CD4-positive, alpha-beta T cell treated with Interleukin-15 for 4 hours (primary cell): Measurements from ENCODE around the gene MAS1.
"Not testable (repeated sequence)": the region's sequence is repeated elsewhere in the genome, so short reads cannot be mapped to it uniquely, and the experiment has no call there.

Source experiments
- DNase-seq: peaks from one replicate; pipeline ENCODE4 v3.0.0-alpha.2; 2020; ENCODE audit warnings: low spot score

MAS1 gene

DNA sequence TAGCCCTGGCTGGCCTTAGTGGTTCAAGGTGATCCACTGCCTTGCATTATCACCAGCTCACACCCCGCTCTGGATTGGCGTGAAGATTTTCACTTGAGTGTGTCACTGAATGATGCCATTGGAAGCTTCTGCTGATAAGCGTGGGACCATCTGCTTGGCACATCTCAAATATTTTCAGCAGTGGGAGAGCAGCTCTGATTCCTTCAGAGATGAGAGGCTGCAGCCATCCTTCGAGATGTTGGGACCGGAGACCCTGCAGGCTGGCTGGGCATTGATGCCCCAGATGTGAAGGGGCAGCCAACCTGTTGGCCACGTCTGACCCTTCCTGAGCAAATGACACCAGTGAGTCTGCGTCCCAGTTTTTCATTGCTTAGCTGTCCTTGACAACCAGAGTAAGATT, at the start of gene MAS1:
Gene MAS1, plus strand, starts transcription at position 197 of the 400 bp plus-strand sequence. CDS start 15,968 bp downstream, outside the sequence.
- no peak for DNase-seq

DNA sequence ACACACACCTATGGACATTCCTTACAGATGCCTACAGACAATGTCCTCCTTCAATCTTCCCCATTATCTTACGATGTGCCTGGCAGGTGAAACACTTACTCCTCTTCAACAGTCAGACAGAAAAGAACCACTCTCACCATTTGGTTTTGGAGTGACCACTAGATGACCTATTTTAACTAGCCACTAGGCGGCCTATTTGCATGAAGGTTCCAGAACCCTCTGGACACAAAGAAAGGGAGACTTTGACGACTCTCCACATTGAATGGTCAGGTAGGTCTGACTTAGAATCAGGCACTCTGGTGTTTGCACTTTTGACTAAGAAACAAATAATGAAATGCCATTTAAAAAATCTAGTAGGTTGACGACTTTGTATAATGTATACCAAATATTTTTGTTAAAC, 48.8 kb upstream of the MAS1 start:
- DNase-seq, result no peak

GRCh38 chr6:159844737-159845645, 45.8 kb upstream of the MAS1 start:
- no peak for DNase-seq

DNA sequence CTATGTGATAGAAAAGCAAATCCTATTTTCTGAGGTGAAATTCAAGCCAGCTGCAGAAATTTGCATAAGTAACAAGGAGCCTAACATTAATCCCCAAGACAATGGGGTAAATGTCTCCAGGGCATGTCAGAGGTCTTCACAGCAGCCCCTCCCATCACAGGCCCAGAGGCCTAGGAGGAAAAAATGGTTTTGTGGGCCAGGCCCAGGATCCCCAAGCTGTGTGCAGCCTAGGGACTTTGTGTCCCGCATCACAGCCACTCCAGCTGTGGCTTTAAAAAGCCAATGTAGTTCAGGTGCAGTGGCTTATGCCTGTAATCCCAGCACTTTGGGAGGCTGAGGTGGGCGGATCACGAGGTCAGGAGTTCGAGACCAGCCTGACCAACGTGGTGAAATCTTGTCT, 42.2 kb upstream of the MAS1 start:
- DNase-seq, result not testable (repeated sequence)

DNA sequence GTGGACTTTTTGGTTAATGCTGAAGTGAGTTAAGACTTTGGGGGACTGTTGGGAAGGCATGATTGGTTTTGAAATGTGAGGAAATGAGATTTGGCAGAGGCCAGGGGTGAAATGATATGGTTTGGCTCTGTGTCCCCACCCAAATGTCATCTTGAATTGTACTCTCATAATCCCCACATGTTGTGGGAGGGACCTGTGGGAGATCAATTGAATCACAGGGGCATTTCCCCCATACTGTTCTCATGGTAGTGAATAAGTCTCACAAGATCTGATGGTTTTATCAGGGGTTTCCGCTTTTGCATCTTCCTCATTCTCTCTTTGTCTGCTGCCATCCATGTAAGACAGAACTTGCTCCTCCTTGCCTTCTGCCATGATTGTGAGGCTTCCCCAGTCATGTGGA, 40.9 kb upstream of the MAS1 start:
- not testable (repeated sequence) for DNase-seq

GRCh38 chr6:159852877-159853276, 37.9 kb upstream of the MAS1 start:
- peak; percentile 19 for DNase-seq

DNA sequence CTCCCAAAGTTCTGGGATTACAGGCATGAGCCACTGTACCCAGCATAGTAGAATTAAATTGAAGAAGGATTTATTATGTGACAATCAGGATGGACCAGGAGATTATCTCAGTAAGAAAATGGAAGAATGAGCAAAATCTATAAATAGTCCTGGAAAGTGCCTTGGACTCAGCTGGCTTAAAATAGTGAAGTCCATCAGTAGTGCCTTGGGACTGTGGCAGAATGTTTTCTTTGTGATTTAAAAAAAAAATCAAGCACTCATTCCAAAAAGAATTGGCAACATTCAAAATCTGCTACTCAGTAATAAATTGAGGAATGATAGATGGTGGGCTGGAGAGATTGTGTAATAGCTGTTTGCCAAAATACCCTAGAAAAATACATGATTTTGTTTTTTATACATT, 37.0 kb upstream of the MAS1 start:
- DNase-seq, result no peak

DNA sequence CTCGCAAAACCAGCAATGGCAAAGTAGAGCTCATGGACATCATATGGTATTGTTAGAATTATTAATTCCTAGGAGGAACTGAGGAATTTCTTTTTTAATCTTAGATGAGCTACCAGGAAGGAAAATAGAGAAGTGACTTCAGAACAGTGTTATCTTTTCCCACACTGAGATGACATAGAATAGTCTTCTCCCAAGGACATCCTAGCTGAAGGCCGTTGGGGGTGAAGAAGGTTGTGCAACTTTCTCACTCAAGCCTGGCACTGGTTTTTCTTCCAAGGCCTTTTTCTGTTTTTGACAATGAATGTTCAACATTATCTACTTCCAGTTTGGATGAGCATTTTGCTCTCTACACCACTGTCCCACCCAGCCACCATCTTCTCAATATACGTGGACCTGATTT, 35.8 kb upstream of the MAS1 start:
- no peak for DNase-seq

GRCh38 chr6:159858259-159858658, 32.5 kb upstream of the MAS1 start:
- no peak for DNase-seq

DNA sequence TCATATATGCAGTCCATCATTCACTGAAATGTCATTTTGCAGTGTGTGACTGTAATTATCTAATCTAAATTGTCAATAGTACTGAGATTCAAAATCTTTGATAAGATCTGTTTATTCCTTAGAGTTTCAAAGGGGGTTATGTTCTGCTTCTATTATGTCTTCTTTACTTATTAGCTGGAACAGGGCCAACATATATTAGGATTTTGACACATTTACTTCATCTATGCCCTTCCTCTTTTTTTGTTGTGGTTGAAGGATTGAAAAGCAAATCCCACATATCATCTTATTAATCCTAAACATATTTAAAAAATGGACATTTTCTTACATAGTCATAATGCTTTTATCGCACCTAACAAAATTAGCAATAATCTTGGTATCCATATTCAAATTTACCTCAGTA, 30.3 kb upstream of the MAS1 start:
- DNase-seq, result no peak

DNA sequence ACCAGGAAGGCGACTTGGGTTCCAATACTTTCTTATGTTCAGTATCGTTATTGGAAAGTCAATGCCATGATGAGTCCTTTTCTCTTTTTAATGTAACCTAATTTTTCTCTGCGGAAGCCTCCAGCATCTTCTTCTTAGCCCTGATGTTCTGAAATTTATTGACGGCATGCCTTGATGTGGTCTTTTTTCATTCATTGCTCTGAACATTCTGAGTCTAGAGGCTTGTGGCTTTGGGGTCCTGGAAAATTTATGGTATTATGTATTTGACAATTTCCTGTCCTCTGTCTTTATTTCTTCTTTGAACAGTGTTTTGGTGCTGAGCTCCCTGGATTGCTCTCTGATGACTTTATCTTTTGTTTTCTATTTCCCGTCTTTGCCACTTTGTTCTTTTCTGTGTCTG, 28.7 kb upstream of the MAS1 start:
- no peak for DNase-seq

- DNase-seq, result peak; percentile 45
Observed at GRCh38 chr6:159863341-159863740, 27.4 kb upstream of the MAS1 start.

GRCh38 chr6:159865226-159865920, 25.4 kb upstream of the MAS1 start:
- DNase-seq, result no peak

DNA sequence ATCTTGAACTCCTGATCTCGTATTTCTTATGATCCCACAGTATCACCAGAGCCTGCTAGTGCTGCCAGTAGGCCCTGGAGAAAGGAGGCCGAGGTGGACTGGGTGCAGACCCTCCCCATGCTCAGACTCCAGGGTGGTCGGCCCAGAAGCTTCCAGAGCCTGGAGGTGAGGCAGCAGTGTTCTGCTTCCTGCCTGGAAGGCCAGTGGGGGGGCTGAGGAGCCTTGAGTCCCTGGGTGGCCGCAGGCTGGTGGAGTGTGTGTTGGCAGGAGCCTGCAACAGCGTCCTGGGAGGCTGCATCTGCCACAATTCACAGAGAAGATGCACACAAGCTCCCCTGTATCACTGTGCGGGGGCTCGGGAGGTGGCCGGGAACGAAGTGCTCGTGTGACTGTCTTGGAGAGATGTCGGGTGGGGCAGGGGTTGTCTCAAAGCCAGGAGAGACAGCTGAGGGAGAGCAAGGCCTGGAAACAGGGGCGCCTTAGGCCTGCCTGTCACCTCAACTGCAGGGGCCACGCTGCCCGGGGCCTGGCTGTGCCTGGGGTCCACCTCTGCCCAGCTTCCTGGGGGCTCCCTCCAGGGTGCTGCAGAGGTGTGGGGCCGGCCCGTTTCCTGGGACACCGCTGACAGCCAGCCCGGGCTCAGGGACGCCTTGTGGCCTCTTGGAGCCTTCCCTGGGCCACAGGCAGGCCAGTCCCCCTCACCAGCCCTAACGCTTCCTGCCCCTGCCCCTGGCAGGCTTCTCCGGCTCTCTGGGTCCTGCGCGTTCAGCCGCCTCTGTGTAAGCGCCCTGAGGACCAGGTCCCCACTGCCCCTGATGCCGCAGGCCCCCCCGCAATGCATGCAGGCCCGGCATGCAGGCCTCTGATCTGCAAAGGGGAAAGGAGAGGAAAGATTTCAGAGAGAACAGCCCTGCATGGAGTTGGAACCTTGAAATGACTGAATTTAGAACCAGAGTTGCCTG, 24.2 kb upstream of the MAS1 start:
- DNase-seq, result no peak

DNA sequence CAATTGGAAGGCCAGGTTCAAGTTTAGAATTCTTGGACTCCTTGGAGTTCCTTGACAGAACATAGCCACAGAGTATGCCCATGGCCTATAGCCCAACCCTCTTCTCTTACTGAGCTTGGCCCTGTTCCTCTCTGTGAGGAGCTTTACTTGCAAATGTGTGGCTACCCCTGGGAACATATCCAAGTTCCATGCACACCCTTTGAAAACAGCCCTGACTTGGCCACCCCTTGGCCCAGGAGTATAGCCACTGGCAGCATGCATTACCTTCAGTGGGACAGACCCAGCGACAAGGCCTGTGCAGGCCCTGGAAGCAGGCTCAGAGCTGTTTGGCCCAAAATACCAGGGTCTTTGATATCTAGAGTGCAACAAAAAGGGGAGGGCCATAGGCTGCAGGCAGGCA, 19.5 kb upstream of the MAS1 start:
- no peak for DNase-seq

DNA sequence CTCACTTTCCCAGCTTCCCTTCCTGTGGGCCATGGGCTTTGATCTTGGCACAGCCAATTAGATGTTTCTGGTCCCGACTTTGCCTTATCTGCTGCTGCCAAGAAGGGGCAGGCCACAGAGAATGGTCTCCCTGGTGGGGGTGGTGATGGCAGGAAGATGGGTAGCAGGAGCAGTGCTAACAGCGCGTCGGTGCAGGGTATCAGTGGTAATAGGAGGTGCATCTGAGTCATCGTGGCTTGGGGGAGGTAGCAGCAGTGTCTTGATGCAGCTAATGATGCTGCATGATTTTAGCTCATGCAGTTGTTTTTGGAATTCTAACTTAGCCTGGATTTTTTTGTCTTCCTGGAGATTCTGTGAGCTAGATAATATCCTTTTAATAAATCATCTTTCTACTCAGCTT, 18.9 kb upstream of the MAS1 start:
- no peak for DNase-seq

DNA sequence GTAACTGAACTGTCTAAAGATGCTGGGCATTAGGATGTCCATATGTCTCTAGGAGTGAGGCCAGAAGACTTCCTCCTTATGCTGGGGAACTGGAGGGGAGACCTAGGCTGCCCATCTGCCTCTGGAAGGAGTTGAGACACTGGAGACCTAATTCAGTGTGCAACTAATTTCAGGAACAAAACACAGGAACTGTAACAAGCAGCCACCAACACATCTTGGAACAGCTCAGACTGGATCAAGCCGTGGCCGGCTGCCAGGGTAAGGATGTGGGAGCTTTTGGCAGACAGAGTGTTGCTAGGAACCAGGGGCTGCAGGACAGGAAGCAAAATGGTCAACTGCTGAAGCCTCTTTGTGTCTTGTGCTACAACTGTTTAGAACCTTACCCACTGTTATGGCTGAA, 16.4 kb upstream of the MAS1 start:
- DNase-seq, result no peak

- no peak for DNase-seq
Observed at GRCh38 chr6:159875194-159875593, 15.6 kb upstream of the MAS1 start.

GRCh38 chr6:159876242-159876641, 14.5 kb upstream of the MAS1 start:
- DNase-seq, result no peak

DNA sequence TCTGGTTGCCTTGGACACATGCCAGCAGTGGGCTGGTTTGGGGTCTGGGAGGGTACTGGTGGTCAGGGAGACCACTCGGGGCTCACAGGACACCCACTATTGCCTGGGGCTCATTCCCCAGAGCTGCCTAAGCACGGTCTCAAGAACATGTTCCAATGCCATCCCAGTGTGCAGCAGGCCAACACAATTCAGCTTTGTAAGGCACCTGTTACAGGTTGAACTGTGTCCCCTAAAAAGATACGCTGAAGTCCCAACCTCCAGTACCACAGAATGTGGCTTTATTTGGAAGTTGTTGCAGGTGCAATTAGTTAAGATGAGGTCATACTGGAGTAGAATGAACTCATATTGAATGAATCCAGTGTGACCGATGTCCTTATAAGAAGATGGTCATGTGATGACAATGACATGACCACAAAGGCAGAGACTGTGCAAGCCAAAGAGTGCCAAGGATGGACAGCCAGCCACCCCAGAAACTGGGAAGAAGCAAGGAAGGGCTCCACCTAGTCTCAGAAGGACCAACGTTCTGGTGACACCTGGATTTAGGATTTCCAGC, 13.5 kb upstream of the MAS1 start:
- no peak for DNase-seq

DNA sequence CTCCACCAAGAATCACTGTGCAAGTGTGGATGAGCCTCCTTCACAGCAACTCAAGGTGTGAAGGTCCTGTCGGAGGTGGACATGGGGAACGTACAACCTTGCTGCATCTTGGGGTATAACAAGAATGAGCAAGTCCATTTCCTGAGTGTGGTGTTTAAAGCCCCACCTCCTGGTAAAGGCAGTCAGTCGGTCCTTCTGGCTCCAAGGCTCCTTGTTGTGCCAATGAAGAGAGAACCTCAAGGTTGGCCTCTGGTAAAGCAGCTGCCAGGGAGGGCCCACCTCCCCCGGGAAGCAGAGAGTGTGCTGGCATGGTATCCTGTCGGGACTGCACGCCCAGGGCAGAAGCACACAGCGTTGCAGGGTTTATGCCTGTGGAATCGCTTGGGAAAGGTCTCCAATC, 12.4 kb upstream of the MAS1 start:
- DNase-seq, result no peak

DNA sequence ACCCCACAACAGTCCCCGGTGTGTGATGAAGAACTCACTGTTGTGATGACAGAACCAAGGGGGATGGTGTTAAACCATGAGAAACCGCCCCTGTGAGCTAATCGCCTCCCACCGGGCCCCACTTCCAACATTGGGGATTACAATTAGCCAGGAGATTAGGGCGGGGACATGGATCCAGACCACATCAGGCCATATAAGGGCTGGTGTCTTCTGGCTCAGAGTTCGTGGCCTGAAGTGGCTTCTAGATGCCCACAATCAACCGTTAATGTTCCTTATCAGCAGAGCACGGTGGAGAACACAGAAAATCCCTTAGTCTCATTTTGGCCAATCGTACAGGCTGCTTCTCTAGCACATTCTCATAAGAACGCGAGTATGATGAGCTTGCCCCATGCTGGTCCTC, 10.9 kb upstream of the MAS1 start:
- DNase-seq, result no peak
